H9 (cell line): ENCODE data around the gene TNK2. TPM values are rescaled to one million over a fixed set of nuclear protein-coding genes. Genes with fewer than 3 reads are reported as not detected.
"Not testable (repeated sequence)": the region's sequence is repeated elsewhere in the genome, so short reads cannot be mapped to it uniquely, and the experiment has no call there.

Experiments
- DNase-seq: peaks from one replicate; pipeline ENCODE4 v3.0.0-alpha.2; 2017
- H2AFZ ChIP-seq: one replicate; pipeline ENCODE4 v1.6.1; 2013; ENCODE audit warnings: mild to moderate bottlenecking, low read length, control low read depth, moderate library complexity
- H2AK5ac ChIP-seq: 2 replicates; pipeline ENCODE4 v1.6.1; 2013; ENCODE audit warnings: low read length, control low read depth, mixed read lengths; ENCODE audit not compliant: insufficient read length
- H2BK120ac ChIP-seq: one replicate; pipeline ENCODE4 v1.6.1; 2013; ENCODE audit warnings: low read depth, mild to moderate bottlenecking, low read length, control low read depth, inconsistent platforms; ENCODE audit not compliant: poor library complexity, severe bottlenecking
- H2BK12ac ChIP-seq: 2 replicates; pipeline ENCODE4 v1.6.1; 2013; ENCODE audit warnings: low read length, control low read depth, mixed read lengths, low read depth; ENCODE audit not compliant: insufficient read length
- H2BK15ac ChIP-seq: 2 replicates; pipeline ENCODE4 v1.6.1; 2013; ENCODE audit warnings: low read depth, low read length, control low read depth
- H2BK20ac ChIP-seq: one replicate; pipeline ENCODE4 v1.6.1; 2013; ENCODE audit warnings: low read depth, mild to moderate bottlenecking, low read length, control low read depth, inconsistent platforms; ENCODE audit not compliant: poor library complexity, severe bottlenecking
- H2BK5ac ChIP-seq: 2 replicates; pipeline ENCODE4 v1.6.1; 2013; ENCODE audit warnings: low read length, control low read depth, mixed read lengths; ENCODE audit not compliant: insufficient read length
- H3K14ac ChIP-seq: 2 replicates; pipeline ENCODE4 v1.6.1; 2013; ENCODE audit warnings: low read length, control low read depth; ENCODE audit not compliant: insufficient read depth
- H3K18ac ChIP-seq: 2 replicates; pipeline ENCODE4 v1.6.1; 2013; ENCODE audit warnings: low read depth, mild to moderate bottlenecking, mixed read lengths, low read length, control low read depth; ENCODE audit not compliant: insufficient read length
- H3K23ac ChIP-seq: 2 replicates; pipeline ENCODE4 v1.6.1; 2013; ENCODE audit warnings: low read length, control low read depth, mixed read lengths, low read depth; ENCODE audit not compliant: insufficient read length
- H3K23me2 ChIP-seq: 2 replicates; pipeline ENCODE4 v1.6.1; 2013; ENCODE audit warnings: low read depth, mild to moderate bottlenecking, mixed read lengths, low read length, control low read depth; ENCODE audit not compliant: insufficient read length, poor library complexity, severe bottlenecking
- H3K27ac ChIP-seq: 2 replicates; pipeline ENCODE4 v1.5.1; 2013; ENCODE audit warnings: low read length, control low read depth, mixed read lengths, low read depth; ENCODE audit not compliant: insufficient read length
- H3K27me3 ChIP-seq: 2 replicates; pipeline ENCODE4 v1.6.1; 2013; ENCODE audit warnings: low read length, control low read depth, inconsistent platforms; ENCODE audit not compliant: insufficient read depth
- H3K4ac ChIP-seq: 2 replicates; pipeline ENCODE4 v1.6.1; 2013; ENCODE audit warnings: low read depth, mild to moderate bottlenecking, control low read depth, inconsistent platforms, low read length, moderate library complexity
- H3K4me1 ChIP-seq: 2 replicates; pipeline ENCODE4 v1.6.1; 2013; ENCODE audit warnings: low read length, control low read depth, inconsistent platforms; ENCODE audit not compliant: insufficient read depth
- H3K4me2 ChIP-seq: 2 replicates; pipeline ENCODE4 v1.6.1; 2013; ENCODE audit warnings: low read length, control low read depth, mixed read lengths; ENCODE audit not compliant: insufficient read length, insufficient read depth
- H3K56ac ChIP-seq: 2 replicates; pipeline ENCODE4 v1.6.1; 2013; ENCODE audit warnings: low read depth, mild to moderate bottlenecking, mixed read lengths, low read length, control low read depth; ENCODE audit not compliant: insufficient read length
- H3K79me1 ChIP-seq: 2 replicates; pipeline ENCODE4 v1.6.1; 2013; ENCODE audit warnings: low read depth, mild to moderate bottlenecking, moderate library complexity, low read length, control low read depth, inconsistent platforms; ENCODE audit not compliant: insufficient read depth, poor library complexity, severe bottlenecking
- H3K79me2 ChIP-seq: 2 replicates; pipeline ENCODE4 v1.6.1; 2013; ENCODE audit warnings: low read length, control low read depth, inconsistent platforms; ENCODE audit not compliant: insufficient read depth
- H3K9ac ChIP-seq: 2 replicates; pipeline ENCODE4 v1.6.1; 2013; ENCODE audit warnings: low read length, control low read depth, mixed read lengths; ENCODE audit not compliant: insufficient read length; ENCODE audit errors: extremely low read depth
- H3K9me3 ChIP-seq: one replicate; pipeline ENCODE4 v1.6.1; 2013; ENCODE audit warnings: low read depth, low read length, inconsistent platforms; ENCODE audit not compliant: control insufficient read depth
- H3T11ph ChIP-seq: one replicate; pipeline ENCODE4 v1.6.1; 2013; ENCODE audit warnings: mild to moderate bottlenecking, low read length, control low read depth, inconsistent platforms
- H4K20me1 ChIP-seq: one replicate; pipeline ENCODE4 v1.6.1; 2013; ENCODE audit not compliant: control insufficient read depth, insufficient read length, insufficient read depth
- H4K5ac ChIP-seq: 2 replicates; pipeline ENCODE4 v1.6.1; 2013; ENCODE audit warnings: low read depth, mild to moderate bottlenecking, mixed read lengths, low read length, control low read depth; ENCODE audit not compliant: insufficient read length
- H4K8ac ChIP-seq: replicated peaks from 2 replicates; pipeline ENCODE4 v1.6.1; 2013; ENCODE audit warnings: low read length, control low read depth, mixed read lengths, low read depth; ENCODE audit not compliant: insufficient read length
- H4K91ac ChIP-seq: 2 replicates; pipeline ENCODE4 v1.6.1; 2013; ENCODE audit warnings: low read depth, mild to moderate bottlenecking, moderate library complexity, mixed read lengths, low read length, control low read depth; ENCODE audit not compliant: insufficient read length
- H3K27ac Mint-ChIP-seq, 3 experiments: 2 replicates in 2 of 3; 3 replicates in 1 of 3; pipeline ENCODE4 v1.8.0; 2020 to 2021; ENCODE audit warnings: mixed read lengths in 3 of 3, mild to moderate bottlenecking in 1 of 3, moderate library complexity in 1 of 3
- H3K27me3 Mint-ChIP-seq: 2 replicates; pipeline ENCODE4 v1.8.0; 2021; ENCODE audit warnings: low read depth, mild to moderate bottlenecking, moderate library complexity, mixed read lengths
- H3K36me3 Mint-ChIP-seq, 3 experiments: 2 replicates in 2 of 3; 3 replicates in 1 of 3; pipeline ENCODE4 v1.8.0; 2020 to 2021; ENCODE audit warnings: low read depth in 3 of 3, mixed read lengths in 3 of 3; ENCODE audit not compliant: insufficient read depth in 1 of 3
- H3K4me1 Mint-ChIP-seq, 2 experiments: 2 replicates each; pipeline ENCODE4 v1.8.0; 2020; ENCODE audit warnings: mixed read lengths in 2 of 2
- H3K4me3 Mint-ChIP-seq, 2 experiments: 2 replicates in 1 of 2; 3 replicates in 1 of 2; pipeline ENCODE4 v1.8.0; 2020 to 2021; ENCODE audit warnings: mild to moderate bottlenecking in 2 of 2, mixed read lengths in 2 of 2, moderate library complexity in 1 of 2
- H3K9me3 Mint-ChIP-seq, 2 experiments: 2 replicates in 1 of 2; 3 replicates in 1 of 2; pipeline ENCODE4 v1.8.0; 2020; ENCODE audit warnings: mild to moderate bottlenecking in 2 of 2, mixed read lengths in 2 of 2, moderate library complexity in 1 of 2
- WGBS: extraction: QIAGEN DNeasy Blood & Tissue Kit; methylation state at CpG from one replicate; pipeline ENCODE4 v1.1.7; 2013; ENCODE audit warnings: missing lambda C conversion rate, low lambda C conversion rate, mixed read lengths; ENCODE audit not compliant: insufficient read length; ENCODE audit errors: extremely low coverage; 5-methylcytosine and 5-hydroxymethylcytosine counted together
- total RNA-seq: library from RNA; stranded (reverse); gene quantifications from 2 replicates; pipeline ENCODE4 v1.2.1, GENCODE V29; 2021

Gene TNK2
- total RNA-seq, 1 experiment from 2014 or later = 34.5 TPM

GRCh38 chr3:195952590-195952989, 44.2 kb upstream of the TNK2 start:
- not testable (repeated sequence) for H4K20me1 ChIP-seq, H3K79me1 ChIP-seq, H3K18ac ChIP-seq, H4K5ac ChIP-seq, H3K9ac ChIP-seq, H2BK12ac ChIP-seq, H2AFZ ChIP-seq, H3K9me3 ChIP-seq, H3K27ac ChIP-seq, H3K9me3 Mint-ChIP-seq, DNase-seq, H2BK120ac ChIP-seq, H3K4ac ChIP-seq, H3K27ac Mint-ChIP-seq, H4K91ac ChIP-seq, H3K4me2 ChIP-seq, H3K27me3 ChIP-seq, H3K23me2 ChIP-seq, H2AK5ac ChIP-seq, H4K8ac ChIP-seq, H3K4me1 ChIP-seq, H3K79me2 ChIP-seq, H3K56ac ChIP-seq, H2BK20ac ChIP-seq, H3K14ac ChIP-seq, H3K23ac ChIP-seq, H2BK15ac ChIP-seq, H2BK5ac ChIP-seq, H3T11ph ChIP-seq, H3K4me1 Mint-ChIP-seq
- peaks cover 3 to 13% (median 8%) of the 10 kb centered on the region in 3 experiments; a peak in 6 of 7 replicates for H3K36me3 Mint-ChIP-seq
- no CpG with 5 or more reads among the region's 10 CpGs for WGBS
- peak overlapping the region in 1 of 2 experiments; percentile 39; a peak in 1 of 5 replicates for H3K4me3 Mint-ChIP-seq
- H3K27me3 Mint-ChIP-seq = peaks cover 10% of the 10 kb centered on the region

- H3K79me2 ChIP-seq = not testable (repeated sequence)
Measured at GRCh38 chr3:195951443-195952177, 43.3 kb upstream of the TNK2 start.

More at GRCh38 chr3:195951443-195952177, 43.3 kb upstream of the TNK2 start:
- not testable (repeated sequence) for H3K4me1 ChIP-seq, H3K23me2 ChIP-seq, H2BK12ac ChIP-seq, H3K79me1 ChIP-seq, H3K56ac ChIP-seq, H3K4me3 Mint-ChIP-seq, H2BK120ac ChIP-seq, H3K18ac ChIP-seq, H3K23ac ChIP-seq, H4K8ac ChIP-seq, H2BK15ac ChIP-seq, H3K27me3 ChIP-seq, H2AFZ ChIP-seq, H3K4me2 ChIP-seq, H3K9ac ChIP-seq, H3K27ac ChIP-seq, H4K20me1 ChIP-seq, H3K9me3 Mint-ChIP-seq, H3K14ac ChIP-seq, H2AK5ac ChIP-seq, H4K91ac ChIP-seq, H2BK5ac ChIP-seq, H3K27ac Mint-ChIP-seq, H3K9me3 ChIP-seq, H3K4me1 Mint-ChIP-seq, H3T11ph ChIP-seq, H4K5ac ChIP-seq, DNase-seq, H2BK20ac ChIP-seq, H3K4ac ChIP-seq
- no CpG with 5 or more reads among the region's 9 CpGs for WGBS
- peaks cover 10% of the 10 kb centered on the region for H3K27me3 Mint-ChIP-seq
- H3K36me3 Mint-ChIP-seq = peaks cover 11 to 20% (median 15%) of the 10 kb centered on the region in 3 experiments; a peak in 6 of 7 replicates
